GM13977 (cell line): Measurements from ENCODE around the gene ANKHD1.
A peak's percentile ranks its signal among the peaks of the same experiment; 100 is the strongest.

Experiments used
- DNase-seq: peaks from one replicate; pipeline ENCODE4 v3.0.0; 2012; ENCODE audit warnings: low spot score
- CTCF ChIP-seq: IDR thresholded peaks from 2 replicates; pipeline ENCODE4 v1.5.1; 2012; ENCODE audit warnings: mild to moderate bottlenecking, control low read depth; ENCODE audit not compliant: insufficient read depth; ENCODE audit errors: extremely low read depth, missing control alignments
- in situ Hi-C: fragments of 300-500 bp; cut with MboI; formaldehyde crosslinking; loops from one replicate; pipeline ENCODE4 v1.12.0; 2022; ENCODE audit warnings: low sequenced_read_pairs, low pct_unique_long_range_greater_than_20kb, mixed read lengths, inconsistent platforms; ENCODE audit not compliant: unreplicated experiment

ANKHD1 gene

GRCh38 chr5:140360681-140361479 lies 40.8 kb upstream of the ANKHD1 start:
- no peak for TF ChIP-seq CTCF
- no peak for DNase-seq
- in situ Hi-C loops: loop anchor here (10.0 kb wide), 1 partner anchor 364 kb away; no protein-coding TSS in a partner anchor

GRCh38 chr5:140361901-140362300 lies 39.7 kb upstream of the ANKHD1 start:
- in situ Hi-C loops: loop anchor here (10.0 kb wide), 1 partner anchor 363 kb away; no protein-coding TSS in a partner anchor
- no peak for TF ChIP-seq CTCF
- DNase-seq: no peak

- in situ Hi-C loops: loop anchor here (10.0 kb wide), 1 partner anchor 362 kb away; no protein-coding TSS in a partner anchor
- TF ChIP-seq CTCF: no peak
- no peak for DNase-seq
These were observed 39.3 kb upstream of the ANKHD1 start for GRCh38 chr5:140362311-140362710.

GRCh38 chr5:140362875-140363630 lies 38.6 kb upstream of the ANKHD1 start:
- TF ChIP-seq CTCF: peak; percentile 99
- peak; percentile 88 for DNase-seq
- in situ Hi-C loops: loop anchor here (10.0 kb wide), 1 partner anchor 362 kb away; no protein-coding TSS in a partner anchor

- no peak for DNase-seq
- TF ChIP-seq CTCF: no peak
- in situ Hi-C loops: loop anchor here (10.0 kb wide), 1 partner anchor 361 kb away; no protein-coding TSS in a partner anchor
These were observed 37.8 kb upstream of the ANKHD1 start for GRCh38 chr5:140363631-140364471.

- in situ Hi-C loops: loop anchor here (10.0 kb wide), 1 partner anchor 360 kb away; no protein-coding TSS in a partner anchor
- TF ChIP-seq CTCF: no peak
- DNase-seq: no peak
These were observed 37.2 kb upstream of the ANKHD1 start for GRCh38 chr5:140364472-140364765.
